Measurements from ENCODE around the gene DNAJC16.

The DNAJC16 gene

GRCh38 chr1:15618655-15619525 lies 92.2 kb downstream of the DNAJC16 start:
- in situ Hi-C loops (cut with MboI; ENCODE audit: low sequenced_read_pairs), result no loop called here

GRCh38 chr1:15620155-15620545 lies 93.5 kb downstream of the DNAJC16 start:
- in situ Hi-C loops (cut with MboI; ENCODE audit: low sequenced_read_pairs), result no loop called here

- in situ Hi-C loops (cut with MboI; ENCODE audit: low sequenced_read_pairs), result no loop called here
These were observed 94.4 kb downstream of the DNAJC16 start for GRCh38 chr1:15620902-15621682.

GRCh38 chr1:15621975-15622374 lies 95.3 kb downstream of the DNAJC16 start:
- in situ Hi-C loops (cut with MboI; ENCODE audit: low sequenced_read_pairs), result no loop called here

- in situ Hi-C loops (cut with MboI; ENCODE audit: low sequenced_read_pairs), result no loop called here
These were observed 96.2 kb downstream of the DNAJC16 start for GRCh38 chr1:15622712-15623373.

GRCh38 chr1:15623435-15623834 lies 96.8 kb downstream of the DNAJC16 start:
- in situ Hi-C loops (cut with MboI; ENCODE audit: low sequenced_read_pairs), result no loop called here

- in situ Hi-C loops (cut with MboI; ENCODE audit: low sequenced_read_pairs), result no loop called here
These were observed 97.6 kb downstream of the DNAJC16 start for GRCh38 chr1:15624133-15624714.

- in situ Hi-C loops (cut with MboI; ENCODE audit: low sequenced_read_pairs), result no loop called here
These were observed 98.6 kb downstream of the DNAJC16 start for GRCh38 chr1:15625056-15625917.

Data from HL-60/S4 treated with retinoic acid at 250 ng/mL for 4 days and 3 days (cell line).